ENCODE results near the gene NOP10. TPM values are rescaled to one million over a fixed set of nuclear protein-coding genes. Genes with fewer than 3 reads are reported as not detected.

NOP10 gene
- total and polyA plus RNA-seq, 2 of the 8 experiments (the other 6 are each of a cell fraction or from before 2014, with no cell fraction given): 285 to 981 TPM

DNA sequence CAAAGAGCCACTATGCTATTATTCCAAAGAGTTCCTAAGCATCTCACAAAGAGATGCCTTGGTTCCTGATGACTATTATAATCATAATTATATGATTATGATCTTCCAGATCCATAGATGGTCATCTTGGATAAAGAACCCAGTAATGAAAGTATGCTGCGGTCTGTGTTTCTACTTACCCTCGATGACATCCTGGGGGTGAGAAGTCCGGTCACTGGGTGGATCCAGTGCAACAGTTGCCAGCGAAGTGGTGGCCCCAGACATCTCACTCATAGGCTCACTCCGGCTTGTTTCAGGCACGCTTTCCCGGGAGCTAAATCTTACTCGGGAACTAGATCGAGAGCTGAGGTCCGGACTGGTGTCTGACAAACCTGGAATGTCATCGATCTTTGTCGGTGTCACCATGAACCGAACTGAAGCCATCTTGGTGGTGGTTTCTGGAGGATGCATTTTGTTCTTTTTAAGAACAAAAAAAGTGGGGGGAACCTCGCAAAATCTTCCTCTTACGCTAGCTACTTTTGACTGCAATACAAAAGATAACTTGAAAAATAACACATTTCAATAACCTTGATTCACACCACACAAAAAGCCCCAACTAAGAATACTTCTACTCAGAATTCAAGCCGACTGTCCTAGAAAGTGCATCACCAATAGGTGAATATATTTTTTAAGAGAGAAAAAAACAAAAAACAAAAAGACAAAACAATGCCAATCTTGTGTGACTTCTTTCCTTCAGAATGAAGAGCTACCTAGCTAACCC is 6.5 kb downstream of the NOP10 start (continued):
- no peak for TF ChIP-seq FOSL1 (IDR thresholded peaks at IDR 0.05; ENCODE audit: insufficient read depth, low read depth, low read length)
- no peak for TF ChIP-seq BCL11A (IDR thresholded peaks at IDR 0.05; ENCODE audit: low read depth in 2 of 2, low read length in 2 of 2)
- TF ChIP-seq CBX8 (IDR thresholded peaks at IDR 0.05; ENCODE audit: borderline replicate concordance, low read depth, low read length): no peak
- no peak for TF ChIP-seq JUN (IDR thresholded peaks at IDR 0.05; ENCODE audit: low read depth, low read length)
- TF ChIP-seq, protein P1, sequence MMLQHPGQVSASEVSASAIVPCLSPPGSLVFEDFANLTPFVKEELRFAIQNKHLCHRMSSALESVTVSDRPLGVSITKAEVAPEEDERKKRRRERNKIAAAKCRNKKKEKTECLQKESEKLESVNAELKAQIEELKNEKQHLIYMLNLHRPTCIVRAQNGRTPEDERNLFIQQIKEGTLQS (IDR thresholded peaks at IDR 0.05; ENCODE audit: insufficient read depth, low read depth, low read length): no peak
- no peak for TF ChIP-seq SP4 (IDR thresholded peaks at IDR 0.05; ENCODE audit: low read length)
- TF ChIP-seq, protein P2, sequence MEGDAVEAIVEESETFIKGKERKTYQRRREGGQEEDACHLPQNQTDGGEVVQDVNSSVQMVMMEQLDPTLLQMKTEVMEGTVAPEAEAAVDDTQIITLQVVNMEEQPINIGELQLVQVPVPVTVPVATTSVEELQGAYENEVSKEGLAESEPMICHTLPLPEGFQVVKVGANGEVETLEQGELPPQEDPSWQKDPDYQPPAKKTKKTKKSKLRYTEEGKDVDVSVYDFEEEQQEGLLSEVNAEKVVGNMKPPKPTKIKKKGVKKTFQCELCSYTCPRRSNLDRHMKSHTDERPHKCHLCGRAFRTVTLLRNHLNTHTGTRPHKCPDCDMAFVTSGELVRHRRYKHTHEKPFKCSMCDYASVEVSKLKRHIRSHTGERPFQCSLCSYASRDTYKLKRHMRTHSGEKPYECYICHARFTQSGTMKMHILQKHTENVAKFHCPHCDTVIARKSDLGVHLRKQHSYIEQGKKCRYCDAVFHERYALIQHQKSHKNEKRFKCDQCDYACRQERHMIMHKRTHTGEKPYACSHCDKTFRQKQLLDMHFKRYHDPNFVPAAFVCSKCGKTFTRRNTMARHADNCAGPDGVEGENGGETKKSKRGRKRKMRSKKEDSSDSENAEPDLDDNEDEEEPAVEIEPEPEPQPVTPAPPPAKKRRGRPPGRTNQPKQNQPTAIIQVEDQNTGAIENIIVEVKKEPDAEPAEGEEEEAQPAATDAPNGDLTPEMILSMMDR (IDR thresholded peaks at IDR 0.05; ENCODE audit: control extremely low read depth in 1 of 3, insufficient read depth in 1 of 3, low read depth in 1 of 3, low read length in 3 of 3): no peak
- TF ChIP-seq, protein P3, sequence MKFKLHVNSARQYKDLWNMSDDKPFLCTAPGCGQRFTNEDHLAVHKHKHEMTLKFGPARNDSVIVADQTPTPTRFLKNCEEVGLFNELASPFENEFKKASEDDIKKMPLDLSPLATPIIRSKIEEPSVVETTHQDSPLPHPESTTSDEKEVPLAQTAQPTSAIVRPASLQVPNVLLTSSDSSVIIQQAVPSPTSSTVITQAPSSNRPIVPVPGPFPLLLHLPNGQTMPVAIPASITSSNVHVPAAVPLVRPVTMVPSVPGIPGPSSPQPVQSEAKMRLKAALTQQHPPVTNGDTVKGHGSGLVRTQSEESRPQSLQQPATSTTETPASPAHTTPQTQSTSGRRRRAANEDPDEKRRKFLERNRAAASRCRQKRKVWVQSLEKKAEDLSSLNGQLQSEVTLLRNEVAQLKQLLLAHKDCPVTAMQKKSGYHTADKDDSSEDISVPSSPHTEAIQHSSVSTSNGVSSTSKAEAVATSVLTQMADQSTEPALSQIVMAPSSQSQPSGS (IDR thresholded peaks at IDR 0.05; ENCODE audit: low read length): no peak
- TF ChIP-seq CREB1 (IDR thresholded peaks at IDR 0.05): no peak
- TF ChIP-seq, protein P4, sequence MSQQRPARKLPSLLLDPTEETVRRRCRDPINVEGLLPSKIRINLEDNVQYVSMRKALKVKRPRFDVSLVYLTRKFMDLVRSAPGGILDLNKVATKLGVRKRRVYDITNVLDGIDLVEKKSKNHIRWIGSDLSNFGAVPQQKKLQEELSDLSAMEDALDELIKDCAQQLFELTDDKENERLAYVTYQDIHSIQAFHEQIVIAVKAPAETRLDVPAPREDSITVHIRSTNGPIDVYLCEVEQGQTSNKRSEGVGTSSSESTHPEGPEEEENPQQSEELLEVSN (IDR thresholded peaks at IDR 0.05): no peak

Measured in H1 (cell line).